GM12865 (cell line): ENCODE measurements around the gene ZNF747.
A peak's percentile ranks its signal among the peaks of the same experiment; 100 is the strongest.

Experiments
- DNase-seq: peaks from one replicate; pipeline ENCODE4 v3.0.0; 2010; ENCODE audit warnings: low read depth
- H3K4me3 ChIP-seq: 2 replicates; pipeline ENCODE4 v1.5.1; 2011; ENCODE audit warnings: mild to moderate bottlenecking, low read depth, low read length, control low read depth
- TF ChIP-seq, protein P1 (sequence below): IDR thresholded peaks from 2 replicates; pipeline ENCODE4 v1.5.1; 2011; ENCODE audit warnings: low read length, control low read depth, low read depth, inconsistent platforms; ENCODE audit not compliant: insufficient read depth; ENCODE audit errors: missing control alignments

Gene ZNF747

GRCh38 chr16:30557707-30557956 is 23.0 kb upstream of the ZNF747 start:
- peak overlapping the region; percentile 83 for H3K4me3 ChIP-seq
- DNase-seq: no peak
- TF ChIP-seq, protein P1, sequence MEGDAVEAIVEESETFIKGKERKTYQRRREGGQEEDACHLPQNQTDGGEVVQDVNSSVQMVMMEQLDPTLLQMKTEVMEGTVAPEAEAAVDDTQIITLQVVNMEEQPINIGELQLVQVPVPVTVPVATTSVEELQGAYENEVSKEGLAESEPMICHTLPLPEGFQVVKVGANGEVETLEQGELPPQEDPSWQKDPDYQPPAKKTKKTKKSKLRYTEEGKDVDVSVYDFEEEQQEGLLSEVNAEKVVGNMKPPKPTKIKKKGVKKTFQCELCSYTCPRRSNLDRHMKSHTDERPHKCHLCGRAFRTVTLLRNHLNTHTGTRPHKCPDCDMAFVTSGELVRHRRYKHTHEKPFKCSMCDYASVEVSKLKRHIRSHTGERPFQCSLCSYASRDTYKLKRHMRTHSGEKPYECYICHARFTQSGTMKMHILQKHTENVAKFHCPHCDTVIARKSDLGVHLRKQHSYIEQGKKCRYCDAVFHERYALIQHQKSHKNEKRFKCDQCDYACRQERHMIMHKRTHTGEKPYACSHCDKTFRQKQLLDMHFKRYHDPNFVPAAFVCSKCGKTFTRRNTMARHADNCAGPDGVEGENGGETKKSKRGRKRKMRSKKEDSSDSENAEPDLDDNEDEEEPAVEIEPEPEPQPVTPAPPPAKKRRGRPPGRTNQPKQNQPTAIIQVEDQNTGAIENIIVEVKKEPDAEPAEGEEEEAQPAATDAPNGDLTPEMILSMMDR: no peak

- H3K4me3 ChIP-seq: no peak overlapping the region
- TF ChIP-seq, protein P1: no peak
- DNase-seq: no peak
These were observed 21.4 kb upstream of the ZNF747 start for GRCh38 chr16:30556125-30556473.

GRCh38 chr16:30555315-30556124 is 20.9 kb upstream of the ZNF747 start:
- TF ChIP-seq, protein P1: no peak
- no peak for DNase-seq
- no peak overlapping the region for H3K4me3 ChIP-seq

GRCh38 chr16:30554557-30555314 is 20.1 kb upstream of the ZNF747 start:
- TF ChIP-seq, protein P1: no peak
- no peak for DNase-seq
- H3K4me3 ChIP-seq: no peak overlapping the region

GRCh38 chr16:30553393-30553899 is 18.8 kb upstream of the ZNF747 start:
- no peak overlapping the region for H3K4me3 ChIP-seq
- TF ChIP-seq, protein P1: no peak
- no peak for DNase-seq

GRCh38 chr16:30552956-30553355 is 18.3 kb upstream of the ZNF747 start:
- TF ChIP-seq, protein P1: no peak
- DNase-seq: no peak
- H3K4me3 ChIP-seq: no peak overlapping the region
